Thyroid gland (tissue), 4 donors: Measurements from ENCODE around the gene MLLT6. TPM values are rescaled to one million over a fixed set of nuclear protein-coding genes. Genes with fewer than 3 reads are reported as not detected.

Experiments
- DNase-seq, 2 donors: peaks; one replicate each; pipeline ENCODE4 v3.0.0-alpha.2; 2019
- H3K27ac ChIP-seq, 3 donors: fragments of 200-600 bp; sonication (generic); 1 replicate in 2 of 3; 2 replicates in 1 of 3; pipeline ENCODE4 v1.5.1; 2016 to 2019; ENCODE audit warnings: mild to moderate bottlenecking in 1 of 3, moderate library complexity in 1 of 3
- H3K27me3 ChIP-seq: fragments of 200-600 bp; sonication (generic); one replicate; pipeline ENCODE4 v1.5.1; 2019
- H3K36me3 ChIP-seq, 2 donors: fragments of 200-600 bp; sonication (generic); one replicate each; pipeline ENCODE4 v1.5.1; 2016 to 2019
- H3K4me1 ChIP-seq, 2 donors: fragments of 200-600 bp; sonication (generic); one replicate each; pipeline ENCODE4 v1.5.1; 2017 to 2019
- H3K4me3 ChIP-seq, 3 donors: fragments of 200-600 bp; sonication (generic); replicated peaks in 1 of 3; 1 replicate in 2 of 3; 2 replicates in 1 of 3; pipeline ENCODE4 v1.5.1; 2016; ENCODE audit warnings: mild to moderate bottlenecking in 1 of 3
- H3K9me3 ChIP-seq: fragments of 200-600 bp; sonication (generic); one replicate; pipeline ENCODE4 v1.5.1; 2017
- CTCF ChIP-seq, 6 experiments: fragments of 200-600 bp in 3 of 6; fragments of 450-650 bp in 3 of 6; sonication (generic) in 3 of 6; IDR thresholded peaks; one replicate each; pipeline ENCODE4 v1.5.1; 2016 to 2019; ENCODE audit warnings: antibody characterized with exemption in 6 of 6, mild to moderate bottlenecking in 2 of 6, inconsistent platforms in 1 of 6, moderate library complexity in 1 of 6
- POLR2A ChIP-seq, 2 donors: fragments of 450-650 bp; IDR thresholded peaks; one replicate each; pipeline ENCODE4 v1.6.1; 2017; ENCODE audit warnings: antibody characterized with exemption in 2 of 2, mild to moderate bottlenecking in 2 of 2, moderate library complexity in 1 of 2
- WGBS, 2 donors: methylation state at CpG; one replicate each; pipeline ENCODE4 v1.1.5; 2017; 5-methylcytosine and 5-hydroxymethylcytosine counted together
- intact Hi-C: fragments of 100-400 bp; cut with DNase I; formaldehyde crosslinking; loops from one replicate; pipeline ENCODE4 v1.15.1; 2023
- total RNA-seq, 4 donors: library from RNA; depleted of rRNA; stranded (reverse); fragments of >200 nt; gene quantifications; one replicate each; pipeline ENCODE4 v1.2.3, GENCODE V29; 2016

Gene MLLT6
- total RNA-seq, 4 donors from 2014 or later, result 111 to 192 (median 115) TPM

- intact Hi-C loops, result no loop called here
- H3K4me3 ChIP-seq, result no peak overlapping the region
- no peaks in the 10 kb centered on the region for H3K9me3 ChIP-seq
- 92 to 99% methylated on average over 10 to 14 of the region's 18 CpGs for WGBS, 2 donors
- H3K27ac ChIP-seq, result no peak overlapping the region
- DNase-seq, result no peak
- no peak for TF ChIP-seq CTCF (IDR thresholded peaks at IDR 0.05)
- TF ChIP-seq POLR2A (IDR thresholded peaks at IDR 0.05), result no peak
- no peaks in the 10 kb centered on the region for H3K4me1 ChIP-seq
- peaks cover 56 to 84% of the 10 kb centered on the region in 2 donors for H3K36me3 ChIP-seq
- no peaks in the 10 kb centered on the region for H3K27me3 ChIP-seq
These were observed 11.4 kb downstream of the MLLT6 start for GRCh38 chr17:38716368-38717005.

GRCh38 chr17:38717139-38717745, 12.2 kb downstream of the MLLT6 start:
- intact Hi-C loops, result no loop called here
- 84 to 86% methylated on average over 12 of the region's 12 CpGs for WGBS, 2 donors
- Histone ChIP-seq H3K9me3 (no peaks in the 10 kb centered on the region), H3K4me3 (no peak overlapping the region), H3K4me1 (no peaks in the 10 kb centered on the region), H3K27ac (no peak overlapping the region), H3K36me3 (peaks cover 56 to 82% of the 10 kb centered on the region in 2 donors), H3K27me3 (no peaks in the 10 kb centered on the region)
- TF ChIP-seq POLR2A (IDR thresholded peaks at IDR 0.05), result no peak
- no peak for TF ChIP-seq CTCF (IDR thresholded peaks at IDR 0.05)
- DNase-seq, result no peak

- no peak overlapping the region for H3K4me3 ChIP-seq
- intact Hi-C loops, result no loop called here
- no peak for DNase-seq
- peaks cover 55 to 61% of the 10 kb centered on the region in 2 donors for H3K36me3 ChIP-seq
- no peaks in the 10 kb centered on the region for H3K4me1 ChIP-seq
- TF ChIP-seq CTCF (IDR thresholded peaks at IDR 0.05) (no peak), POLR2A (IDR thresholded peaks at IDR 0.05) (no peak)
- no peaks in the 10 kb centered on the region for H3K9me3 ChIP-seq
- 87 to 88% methylated on average over 26 to 29 of the region's 29 CpGs for WGBS, 2 donors
- H3K27me3 ChIP-seq, result no peaks in the 10 kb centered on the region
- H3K27ac ChIP-seq, result no peak overlapping the region
These were observed 14.3 kb downstream of the MLLT6 start for GRCh38 chr17:38719289-38719942.

GRCh38 chr17:38719943-38720641, 15.0 kb downstream of the MLLT6 start:
- no peaks in the 10 kb centered on the region for H3K4me1 ChIP-seq
- DNase-seq, result no peak
- H3K4me3 ChIP-seq, result no peak overlapping the region
- intact Hi-C loops, result no loop called here
- WGBS, 2 donors, result 79 to 86% methylated on average over 30 to 37 of the region's 39 CpGs
- H3K9me3 ChIP-seq, result no peaks in the 10 kb centered on the region
- no peaks in the 10 kb centered on the region for H3K27me3 ChIP-seq
- TF ChIP-seq POLR2A (IDR thresholded peaks at IDR 0.05) (no peak), CTCF (IDR thresholded peaks at IDR 0.05) (no peak)
- no peak overlapping the region for H3K27ac ChIP-seq
- H3K36me3 ChIP-seq, result peaks cover 59 to 67% of the 10 kb centered on the region in 2 donors
